Measurements from ENCODE around the gene CD160. TPM values are rescaled to one million over a fixed set of nuclear protein-coding genes. Genes with fewer than 3 reads are reported as not detected.
A peak's percentile ranks its signal among the peaks of the same experiment; 100 is the strongest.

The CD160 gene
- total RNA-seq, 1 donor from 2014 or later = not detected

DNA sequence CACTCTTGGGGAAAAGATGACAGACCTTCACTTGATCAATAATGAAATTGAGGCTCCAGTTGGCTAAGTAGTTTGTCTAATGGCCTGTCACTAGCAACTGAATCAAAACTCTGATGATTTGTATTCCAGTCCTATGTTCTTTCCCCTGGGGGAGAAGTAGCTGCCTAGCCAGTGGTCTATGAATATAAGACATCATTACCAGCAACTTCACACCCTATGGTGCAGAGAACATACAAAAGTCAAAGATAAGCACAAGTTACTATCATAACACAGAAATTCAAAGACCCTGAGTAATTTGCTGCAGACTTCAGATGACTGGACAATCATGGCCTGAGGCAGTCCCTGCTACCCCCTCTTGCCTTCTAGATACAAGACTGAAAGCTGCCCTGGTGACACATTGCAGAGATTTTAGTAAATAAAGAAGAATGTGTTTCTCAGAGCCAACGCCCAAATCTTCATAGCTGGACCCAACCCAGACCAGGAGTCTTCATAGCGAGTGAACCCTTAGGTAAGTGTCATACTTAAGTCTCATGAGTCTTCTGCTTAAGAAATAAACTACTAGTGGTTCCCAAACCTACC, 13.1 kb upstream of the CD160 start:
- Mint-ChIP-seq H3K27me3 (ENCODE audit: unreplicated experiment) (no peaks in the 10 kb centered on the region), H3K4me3 (ENCODE audit: unreplicated experiment) (no peak overlapping the region), H3K4me1 (ENCODE audit: unreplicated experiment) (peaks cover 20% of the 10 kb centered on the region), H3K36me3 (ENCODE audit: unreplicated experiment) (no peaks in the 10 kb centered on the region), H3K9me3 (ENCODE audit: unreplicated experiment) (no peaks in the 10 kb centered on the region), H3K27ac (ENCODE audit: unreplicated experiment) (peak overlapping the region; percentile 50)
- no peak for DNase-seq (ENCODE audit: extremely low spot score, unreplicated experiment)
- TF ChIP-seq, protein P1, sequence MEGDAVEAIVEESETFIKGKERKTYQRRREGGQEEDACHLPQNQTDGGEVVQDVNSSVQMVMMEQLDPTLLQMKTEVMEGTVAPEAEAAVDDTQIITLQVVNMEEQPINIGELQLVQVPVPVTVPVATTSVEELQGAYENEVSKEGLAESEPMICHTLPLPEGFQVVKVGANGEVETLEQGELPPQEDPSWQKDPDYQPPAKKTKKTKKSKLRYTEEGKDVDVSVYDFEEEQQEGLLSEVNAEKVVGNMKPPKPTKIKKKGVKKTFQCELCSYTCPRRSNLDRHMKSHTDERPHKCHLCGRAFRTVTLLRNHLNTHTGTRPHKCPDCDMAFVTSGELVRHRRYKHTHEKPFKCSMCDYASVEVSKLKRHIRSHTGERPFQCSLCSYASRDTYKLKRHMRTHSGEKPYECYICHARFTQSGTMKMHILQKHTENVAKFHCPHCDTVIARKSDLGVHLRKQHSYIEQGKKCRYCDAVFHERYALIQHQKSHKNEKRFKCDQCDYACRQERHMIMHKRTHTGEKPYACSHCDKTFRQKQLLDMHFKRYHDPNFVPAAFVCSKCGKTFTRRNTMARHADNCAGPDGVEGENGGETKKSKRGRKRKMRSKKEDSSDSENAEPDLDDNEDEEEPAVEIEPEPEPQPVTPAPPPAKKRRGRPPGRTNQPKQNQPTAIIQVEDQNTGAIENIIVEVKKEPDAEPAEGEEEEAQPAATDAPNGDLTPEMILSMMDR (IDR thresholded peaks at IDR 0.05) = no peak

DNA sequence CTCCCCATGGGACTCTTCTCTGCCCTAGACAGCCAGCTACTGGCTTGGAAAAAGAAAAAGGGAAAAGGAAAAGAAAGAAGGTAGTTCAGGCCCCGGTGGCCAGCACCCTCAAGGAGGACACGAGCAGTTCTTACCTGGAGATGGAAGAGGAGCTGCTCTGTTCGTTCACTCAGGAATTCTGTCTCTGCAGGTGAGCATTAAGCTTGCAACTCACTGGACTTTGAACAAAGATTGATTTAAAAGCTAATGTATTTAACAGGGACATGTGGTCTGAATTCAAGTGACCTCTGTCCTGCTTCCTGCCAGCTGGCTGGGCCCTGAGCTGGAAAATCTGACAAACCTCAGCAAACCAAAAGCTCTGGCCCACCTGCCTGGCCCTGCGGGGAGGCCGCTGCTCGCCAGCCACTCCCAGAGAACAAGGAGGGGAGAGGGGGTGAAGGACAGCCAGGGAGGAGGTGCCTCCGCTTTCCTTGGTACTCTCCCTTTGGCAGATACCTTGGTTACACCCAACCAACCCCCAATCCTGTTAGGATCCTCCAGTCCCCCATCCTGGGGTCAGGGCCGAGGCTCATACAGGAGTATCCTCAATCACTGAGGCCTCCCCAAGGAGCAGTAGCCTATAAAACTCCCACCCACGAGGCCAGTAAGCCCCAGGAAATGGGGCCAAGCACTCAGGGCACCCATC, 12.0 kb upstream of the CD160 start, which contains the start of gene PDZK1:
TSS of gene PDZK1 (minus strand) at position 186 of the 685 bp plus-strand sequence. CDS start 19,347 bp downstream, outside the sequence.
- no peak for DNase-seq (ENCODE audit: extremely low spot score, unreplicated experiment)
- H3K27ac Mint-ChIP-seq (ENCODE audit: unreplicated experiment) = peak within 1 kb of the TSS; percentile 50

DNA sequence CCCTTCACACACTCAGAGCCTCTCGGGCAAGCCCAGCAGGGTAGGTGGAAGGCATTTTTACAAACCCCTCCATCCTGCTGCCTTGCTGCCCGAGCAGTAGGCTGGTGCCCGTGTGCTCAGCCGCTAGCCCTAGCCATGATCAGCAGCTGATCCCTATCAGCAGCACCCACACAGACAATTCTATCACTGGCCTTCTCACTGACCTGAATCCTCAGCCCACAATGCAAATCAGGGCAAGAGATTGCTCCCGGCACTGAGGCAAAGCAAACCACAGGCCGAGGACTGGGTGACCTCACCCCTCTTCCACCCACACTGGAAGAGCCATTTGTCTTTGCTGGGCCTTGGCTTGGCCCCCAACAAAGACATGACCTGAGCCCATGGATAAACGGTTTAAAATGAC, 11.2 kb upstream of the CD160 start:
- H3K36me3 Mint-ChIP-seq (ENCODE audit: unreplicated experiment) = no peaks in the 10 kb centered on the region
- no peak overlapping the region for H3K27ac Mint-ChIP-seq (ENCODE audit: unreplicated experiment)
- H3K9me3 Mint-ChIP-seq (ENCODE audit: unreplicated experiment) = no peaks in the 10 kb centered on the region
- no peaks in the 10 kb centered on the region for H3K27me3 Mint-ChIP-seq (ENCODE audit: unreplicated experiment)
- no peak for DNase-seq (ENCODE audit: extremely low spot score, unreplicated experiment)
- TF ChIP-seq, protein P1 (IDR thresholded peaks at IDR 0.05) = no peak
- H3K4me3 Mint-ChIP-seq (ENCODE audit: unreplicated experiment) = no peak overlapping the region
- H3K4me1 Mint-ChIP-seq (ENCODE audit: unreplicated experiment) = peaks cover 20% of the 10 kb centered on the region

More for the DNA sequence above, 12.0 kb upstream of the CD160 start, which contains the start of gene PDZK1:
- peaks cover 20% of the 10 kb centered on the region for H3K4me1 Mint-ChIP-seq (ENCODE audit: unreplicated experiment)
- no peaks in the 10 kb centered on the region for H3K27me3 Mint-ChIP-seq (ENCODE audit: unreplicated experiment)
- H3K4me3 Mint-ChIP-seq (ENCODE audit: unreplicated experiment) = no peak within 1 kb of the TSS
- TF ChIP-seq, protein P1 (IDR thresholded peaks at IDR 0.05) = no peak
- no peaks in the 10 kb centered on the region for H3K9me3 Mint-ChIP-seq (ENCODE audit: unreplicated experiment)
- no peaks in the 10 kb centered on the region for H3K36me3 Mint-ChIP-seq (ENCODE audit: unreplicated experiment)

DNA sequence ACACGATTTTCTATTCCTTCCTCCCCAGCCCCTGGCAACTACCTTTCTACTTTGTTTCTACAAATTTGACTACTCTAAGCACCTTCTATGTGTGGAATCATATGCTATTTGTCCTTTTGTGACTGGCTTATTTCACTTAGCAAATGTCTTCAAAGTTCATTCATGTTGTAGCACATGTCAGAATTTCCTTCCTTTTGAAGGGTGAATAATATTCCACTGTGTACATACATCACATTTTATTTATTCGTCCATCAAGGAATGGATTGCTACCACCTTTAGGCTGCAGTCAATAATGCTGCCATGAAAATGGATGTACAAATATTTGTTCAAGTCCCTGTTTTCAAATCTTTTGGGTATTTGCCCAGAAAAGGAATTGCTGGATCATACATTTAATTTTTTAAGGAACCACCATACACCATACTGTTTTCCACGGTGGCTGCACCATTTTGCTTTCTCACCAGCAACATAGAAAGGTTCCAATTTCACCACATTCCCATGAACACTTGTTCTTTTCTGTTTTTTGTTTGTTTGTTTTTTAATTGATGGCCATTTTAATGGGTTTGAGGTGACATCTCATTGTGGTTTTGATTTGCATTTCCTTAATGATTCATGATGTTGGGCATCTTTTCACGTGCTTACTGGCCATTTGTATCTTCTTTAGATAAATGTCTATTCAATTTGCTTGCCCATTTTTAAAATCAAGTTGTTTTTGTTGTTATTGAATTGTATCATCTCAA, 8.8 kb upstream of the CD160 start:
- Mint-ChIP-seq H3K27me3 (ENCODE audit: unreplicated experiment) (no peaks in the 10 kb centered on the region), H3K36me3 (ENCODE audit: unreplicated experiment) (no peaks in the 10 kb centered on the region), H3K9me3 (ENCODE audit: unreplicated experiment) (no peaks in the 10 kb centered on the region), H3K27ac (ENCODE audit: unreplicated experiment) (no peak overlapping the region), H3K4me1 (ENCODE audit: unreplicated experiment) (peaks cover 18% of the 10 kb centered on the region), H3K4me3 (ENCODE audit: unreplicated experiment) (no peak overlapping the region)
- TF ChIP-seq, protein P1 (IDR thresholded peaks at IDR 0.05) = no peak
- no peak for DNase-seq (ENCODE audit: extremely low spot score, unreplicated experiment)

DNA sequence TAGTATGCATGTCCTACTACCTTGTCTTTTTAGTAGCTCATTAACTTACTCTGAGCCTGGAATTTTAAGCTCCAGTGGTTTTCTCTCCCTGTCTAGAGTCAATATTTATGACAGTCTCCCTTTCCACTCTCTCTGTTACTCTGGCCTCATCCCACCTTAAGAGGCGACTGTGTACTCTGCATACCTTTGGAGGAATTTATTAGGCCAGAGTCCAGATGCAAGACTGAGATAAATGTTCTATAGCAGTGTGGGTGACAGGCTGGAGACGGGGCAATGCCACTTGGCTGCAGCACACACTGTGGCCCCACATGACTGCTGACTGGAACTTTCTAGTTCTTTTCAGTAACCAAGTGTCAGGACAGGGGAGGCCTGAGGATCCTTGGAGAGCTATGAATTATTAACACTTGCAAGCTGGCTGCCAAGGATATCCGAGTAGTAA, 8.1 kb upstream of the CD160 start:
- Mint-ChIP-seq H3K4me1 (ENCODE audit: unreplicated experiment) (peaks cover 12% of the 10 kb centered on the region), H3K27me3 (ENCODE audit: unreplicated experiment) (no peaks in the 10 kb centered on the region), H3K36me3 (ENCODE audit: unreplicated experiment) (no peaks in the 10 kb centered on the region), H3K9me3 (ENCODE audit: unreplicated experiment) (no peaks in the 10 kb centered on the region), H3K4me3 (ENCODE audit: unreplicated experiment) (no peak overlapping the region), H3K27ac (ENCODE audit: unreplicated experiment) (no peak overlapping the region)
- DNase-seq (ENCODE audit: extremely low spot score, unreplicated experiment) = no peak
- TF ChIP-seq, protein P1 (IDR thresholded peaks at IDR 0.05) = no peak

Data from osteocyte (in vitro differentiated cells).